GM18499 (cell line): ENCODE results near the gene MRPS24.
"Not testable (repeated sequence)": the region's sequence is repeated elsewhere in the genome, so short reads cannot be mapped to it uniquely, and the experiment has no call there.

Source experiments
- ATAC-seq: cut with Tn5 transposase; IDR thresholded peaks from one replicate; pipeline ENCODE4 v1.9.1; 2021; ENCODE audit warnings: moderate number of reproducible peaks; ENCODE audit not compliant: insufficient read depth, unreplicated experiment

Gene MRPS24

GRCh38 chr7:43844257-43844656, 25.1 kb downstream of the MRPS24 start:
- no peak for ATAC-seq

- no peak for ATAC-seq
These were observed 26.0 kb downstream of the MRPS24 start for GRCh38 chr7:43843296-43843695.

GRCh38 chr7:43838201-43838658, 31.1 kb downstream of the MRPS24 start:
- no peak for ATAC-seq

GRCh38 chr7:43834463-43835251, 34.7 kb downstream of the MRPS24 start:
- ATAC-seq, result peak; percentile 58

GRCh38 chr7:43830917-43831316, 38.4 kb downstream of the MRPS24 start:
- ATAC-seq, result not testable (repeated sequence)

GRCh38 chr7:43825391-43825808, 43.9 kb downstream of the MRPS24 start:
- no peak for ATAC-seq

GRCh38 chr7:43824963-43825362, 44.4 kb downstream of the MRPS24 start:
- no peak for ATAC-seq

- ATAC-seq, result not testable (repeated sequence)
These were observed 44.8 kb downstream of the MRPS24 start for GRCh38 chr7:43824513-43824912.

- no peak for ATAC-seq
These were observed 45.4 kb downstream of the MRPS24 start for GRCh38 chr7:43823941-43824340.

- ATAC-seq, result not testable (repeated sequence)
These were observed 45.9 kb downstream of the MRPS24 start for GRCh38 chr7:43823425-43823824.
